ENCODE data around the gene GPC3. TPM values are rescaled to one million over a fixed set of nuclear protein-coding genes. Genes with fewer than 3 reads are reported as not detected.

GPC3 gene
- total RNA-seq, 1 experiment from 2014 or later: 32.4 TPM

DNA sequence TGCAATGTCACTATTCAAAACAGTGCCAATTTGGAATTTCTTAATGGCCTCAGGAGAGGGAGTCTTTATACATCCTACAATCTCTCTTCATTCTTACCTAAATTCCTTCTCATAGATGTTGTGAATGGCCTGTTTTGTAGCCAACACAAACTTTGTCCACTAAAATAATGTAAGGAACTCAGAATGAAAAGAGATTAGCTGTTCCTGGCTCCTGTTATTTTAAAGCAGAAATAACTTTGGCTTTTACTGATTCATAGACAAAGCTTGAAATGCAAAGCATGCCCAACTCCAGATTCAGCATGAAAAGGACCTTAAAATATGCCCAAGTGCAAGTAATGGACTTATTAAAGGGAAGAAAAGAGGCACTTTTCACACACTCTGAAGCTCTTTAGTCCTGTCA is 424.1 kb downstream of the GPC3 start:
- CTCF ChIA-PET: no interaction called here
- H3K4me1 Mint-ChIP-seq: peaks cover 33% of the 10 kb centered on the region

DNA sequence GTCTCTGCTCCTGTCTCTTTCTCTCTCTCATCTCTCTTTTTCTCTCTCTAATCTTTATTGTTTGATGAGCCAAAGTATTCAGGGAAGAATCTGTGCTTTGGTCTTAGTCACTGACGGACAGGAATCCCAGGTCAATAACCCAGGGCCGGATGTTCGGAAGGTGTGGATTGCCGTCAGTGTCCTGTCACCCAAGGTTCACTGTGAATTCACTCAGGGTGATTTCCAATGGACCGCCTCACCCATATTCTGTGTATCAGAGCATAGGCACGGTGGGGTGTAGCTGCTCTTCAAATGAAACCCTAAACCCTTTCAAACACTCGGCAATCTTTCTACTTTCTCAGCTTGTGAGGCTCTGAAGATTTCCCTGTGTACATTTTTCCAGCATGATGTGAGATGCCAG is 425.5 kb downstream of the GPC3 start:
- H3K27ac Mint-ChIP-seq: no peak overlapping the region
- ChIA-PET CTCF (no interaction called here), POLR2A (no interaction called here)
- H3K4me3 Mint-ChIP-seq: no peak overlapping the region
- DNase-seq (ENCODE audit: low spot score) (no peak), ATAC-seq (no peak)
- peaks cover 9% of the 10 kb centered on the region for H3K36me3 Mint-ChIP-seq
- H3K27me3 Mint-ChIP-seq (ENCODE audit: low read depth): peaks cover 2% of the 10 kb centered on the region; the same call in 1 of the 2 replicates
- H3K9me3 Mint-ChIP-seq: peaks cover 8% of the 10 kb centered on the region
- peaks cover 42% of the 10 kb centered on the region for H3K4me1 Mint-ChIP-seq
- TF ChIP-seq, protein P1, sequence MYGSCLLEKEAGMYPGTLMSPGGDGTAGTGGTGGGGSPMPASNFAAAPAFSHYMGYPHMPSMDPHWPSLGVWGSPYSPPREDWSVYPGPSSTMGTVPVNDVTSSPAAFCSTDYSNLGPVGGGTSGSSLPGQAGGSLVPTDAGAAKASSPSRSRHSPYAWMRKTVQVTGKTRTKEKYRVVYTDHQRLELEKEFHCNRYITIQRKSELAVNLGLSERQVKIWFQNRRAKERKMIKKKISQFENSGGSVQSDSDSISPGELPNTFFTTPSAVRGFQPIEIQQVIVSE (CRISPR knock-in tag; IDR thresholded peaks at IDR 0.05; ENCODE audit: borderline replicate concordance): no peak
- TF ChIP-seq, protein P2, sequence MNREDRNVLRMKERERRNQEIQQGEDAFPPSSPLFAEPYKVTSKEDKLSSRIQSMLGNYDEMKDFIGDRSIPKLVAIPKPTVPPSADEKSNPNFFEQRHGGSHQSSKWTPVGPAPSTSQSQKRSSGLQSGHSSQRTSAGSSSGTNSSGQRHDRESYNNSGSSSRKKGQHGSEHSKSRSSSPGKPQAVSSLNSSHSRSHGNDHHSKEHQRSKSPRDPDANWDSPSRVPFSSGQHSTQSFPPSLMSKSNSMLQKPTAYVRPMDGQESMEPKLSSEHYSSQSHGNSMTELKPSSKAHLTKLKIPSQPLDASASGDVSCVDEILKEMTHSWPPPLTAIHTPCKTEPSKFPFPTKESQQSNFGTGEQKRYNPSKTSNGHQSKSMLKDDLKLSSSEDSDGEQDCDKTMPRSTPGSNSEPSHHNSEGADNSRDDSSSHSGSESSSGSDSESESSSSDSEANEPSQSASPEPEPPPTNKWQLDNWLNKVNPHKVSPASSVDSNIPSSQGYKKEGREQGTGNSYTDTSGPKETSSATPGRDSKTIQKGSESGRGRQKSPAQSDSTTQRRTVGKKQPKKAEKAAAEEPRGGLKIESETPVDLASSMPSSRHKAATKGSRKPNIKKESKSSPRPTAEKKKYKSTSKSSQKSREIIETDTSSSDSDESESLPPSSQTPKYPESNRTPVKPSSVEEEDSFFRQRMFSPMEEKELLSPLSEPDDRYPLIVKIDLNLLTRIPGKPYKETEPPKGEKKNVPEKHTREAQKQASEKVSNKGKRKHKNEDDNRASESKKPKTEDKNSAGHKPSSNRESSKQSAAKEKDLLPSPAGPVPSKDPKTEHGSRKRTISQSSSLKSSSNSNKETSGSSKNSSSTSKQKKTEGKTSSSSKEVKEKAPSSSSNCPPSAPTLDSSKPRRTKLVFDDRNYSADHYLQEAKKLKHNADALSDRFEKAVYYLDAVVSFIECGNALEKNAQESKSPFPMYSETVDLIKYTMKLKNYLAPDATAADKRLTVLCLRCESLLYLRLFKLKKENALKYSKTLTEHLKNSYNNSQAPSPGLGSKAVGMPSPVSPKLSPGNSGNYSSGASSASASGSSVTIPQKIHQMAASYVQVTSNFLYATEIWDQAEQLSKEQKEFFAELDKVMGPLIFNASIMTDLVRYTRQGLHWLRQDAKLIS (CRISPR knock-in tag; IDR thresholded peaks at IDR 0.05; ENCODE audit: borderline replicate concordance): no peak
- TF ChIP-seq GTF2I (CRISPR knock-in tag; conservative IDR thresholded peaks at IDR 0.05) (no peak), NR3C1 (CRISPR knock-in tag; conservative IDR thresholded peaks at IDR 0.05; ENCODE audit: low read depth) (no peak), SOX15 (CRISPR knock-in tag; IDR thresholded peaks at IDR 0.05) (no peak), GABPB1 (CRISPR knock-in tag; IDR thresholded peaks at IDR 0.05) (no peak)
- TF ChIP-seq, protein P3, sequence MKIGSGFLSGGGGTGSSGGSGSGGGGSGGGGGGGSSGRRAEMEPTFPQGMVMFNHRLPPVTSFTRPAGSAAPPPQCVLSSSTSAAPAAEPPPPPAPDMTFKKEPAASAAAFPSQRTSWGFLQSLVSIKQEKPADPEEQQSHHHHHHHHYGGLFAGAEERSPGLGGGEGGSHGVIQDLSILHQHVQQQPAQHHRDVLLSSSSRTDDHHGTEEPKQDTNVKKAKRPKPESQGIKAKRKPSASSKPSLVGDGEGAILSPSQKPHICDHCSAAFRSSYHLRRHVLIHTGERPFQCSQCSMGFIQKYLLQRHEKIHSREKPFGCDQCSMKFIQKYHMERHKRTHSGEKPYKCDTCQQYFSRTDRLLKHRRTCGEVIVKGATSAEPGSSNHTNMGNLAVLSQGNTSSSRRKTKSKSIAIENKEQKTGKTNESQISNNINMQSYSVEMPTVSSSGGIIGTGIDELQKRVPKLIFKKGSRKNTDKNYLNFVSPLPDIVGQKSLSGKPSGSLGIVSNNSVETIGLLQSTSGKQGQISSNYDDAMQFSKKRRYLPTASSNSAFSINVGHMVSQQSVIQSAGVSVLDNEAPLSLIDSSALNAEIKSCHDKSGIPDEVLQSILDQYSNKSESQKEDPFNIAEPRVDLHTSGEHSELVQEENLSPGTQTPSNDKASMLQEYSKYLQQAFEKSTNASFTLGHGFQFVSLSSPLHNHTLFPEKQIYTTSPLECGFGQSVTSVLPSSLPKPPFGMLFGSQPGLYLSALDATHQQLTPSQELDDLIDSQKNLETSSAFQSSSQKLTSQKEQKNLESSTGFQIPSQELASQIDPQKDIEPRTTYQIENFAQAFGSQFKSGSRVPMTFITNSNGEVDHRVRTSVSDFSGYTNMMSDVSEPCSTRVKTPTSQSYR (CRISPR knock-in tag; IDR thresholded peaks at IDR 0.05): no peak

More for the DNA sequence above, 424.1 kb downstream of the GPC3 start:
- no peak for DNase-seq (ENCODE audit: low spot score)
- Mint-ChIP-seq H3K4me3 (no peak overlapping the region), H3K36me3 (no peaks in the 10 kb centered on the region), H3K27ac (no peak overlapping the region), H3K27me3 (ENCODE audit: low read depth) (no peaks in the 10 kb centered on the region), H3K9me3 (no peaks in the 10 kb centered on the region)
- POLR2A ChIA-PET: no interaction called here
- no peak for ATAC-seq
- TF ChIP-seq ZNF232 (CRISPR knock-in tag; IDR thresholded peaks at IDR 0.05) (no peak), ELF4 (CRISPR knock-in tag; IDR thresholded peaks at IDR 0.05; ENCODE audit: low read depth) (no peak), IRF2 (CRISPR knock-in tag; IDR thresholded peaks at IDR 0.05; ENCODE audit: borderline replicate concordance, low read depth) (no peak), NFYB (CRISPR knock-in tag; conservative IDR thresholded peaks at IDR 0.05; ENCODE audit: low read depth) (no peak), ZNF263 (CRISPR knock-in tag; IDR thresholded peaks at IDR 0.05; ENCODE audit: low read depth) (no peak), JAZF1 (CRISPR knock-in tag; IDR thresholded peaks at IDR 0.05) (no peak), NR1H2 (CRISPR knock-in tag; IDR thresholded peaks at IDR 0.05) (no peak), MYBL2 (CRISPR knock-in tag; IDR thresholded peaks at IDR 0.05) (no peak), GRHL2 (CRISPR knock-in tag; IDR thresholded peaks at IDR 0.05; ENCODE audit: insufficient replicate concordance, severe bottlenecking) (no peak), FOXP1 (CRISPR knock-in tag; IDR thresholded peaks at IDR 0.05; ENCODE audit: borderline replicate concordance) (no peak), ZNF219 (CRISPR knock-in tag; IDR thresholded peaks at IDR 0.05; ENCODE audit: borderline replicate concordance) (no peak)
- TF ChIP-seq, protein P4, sequence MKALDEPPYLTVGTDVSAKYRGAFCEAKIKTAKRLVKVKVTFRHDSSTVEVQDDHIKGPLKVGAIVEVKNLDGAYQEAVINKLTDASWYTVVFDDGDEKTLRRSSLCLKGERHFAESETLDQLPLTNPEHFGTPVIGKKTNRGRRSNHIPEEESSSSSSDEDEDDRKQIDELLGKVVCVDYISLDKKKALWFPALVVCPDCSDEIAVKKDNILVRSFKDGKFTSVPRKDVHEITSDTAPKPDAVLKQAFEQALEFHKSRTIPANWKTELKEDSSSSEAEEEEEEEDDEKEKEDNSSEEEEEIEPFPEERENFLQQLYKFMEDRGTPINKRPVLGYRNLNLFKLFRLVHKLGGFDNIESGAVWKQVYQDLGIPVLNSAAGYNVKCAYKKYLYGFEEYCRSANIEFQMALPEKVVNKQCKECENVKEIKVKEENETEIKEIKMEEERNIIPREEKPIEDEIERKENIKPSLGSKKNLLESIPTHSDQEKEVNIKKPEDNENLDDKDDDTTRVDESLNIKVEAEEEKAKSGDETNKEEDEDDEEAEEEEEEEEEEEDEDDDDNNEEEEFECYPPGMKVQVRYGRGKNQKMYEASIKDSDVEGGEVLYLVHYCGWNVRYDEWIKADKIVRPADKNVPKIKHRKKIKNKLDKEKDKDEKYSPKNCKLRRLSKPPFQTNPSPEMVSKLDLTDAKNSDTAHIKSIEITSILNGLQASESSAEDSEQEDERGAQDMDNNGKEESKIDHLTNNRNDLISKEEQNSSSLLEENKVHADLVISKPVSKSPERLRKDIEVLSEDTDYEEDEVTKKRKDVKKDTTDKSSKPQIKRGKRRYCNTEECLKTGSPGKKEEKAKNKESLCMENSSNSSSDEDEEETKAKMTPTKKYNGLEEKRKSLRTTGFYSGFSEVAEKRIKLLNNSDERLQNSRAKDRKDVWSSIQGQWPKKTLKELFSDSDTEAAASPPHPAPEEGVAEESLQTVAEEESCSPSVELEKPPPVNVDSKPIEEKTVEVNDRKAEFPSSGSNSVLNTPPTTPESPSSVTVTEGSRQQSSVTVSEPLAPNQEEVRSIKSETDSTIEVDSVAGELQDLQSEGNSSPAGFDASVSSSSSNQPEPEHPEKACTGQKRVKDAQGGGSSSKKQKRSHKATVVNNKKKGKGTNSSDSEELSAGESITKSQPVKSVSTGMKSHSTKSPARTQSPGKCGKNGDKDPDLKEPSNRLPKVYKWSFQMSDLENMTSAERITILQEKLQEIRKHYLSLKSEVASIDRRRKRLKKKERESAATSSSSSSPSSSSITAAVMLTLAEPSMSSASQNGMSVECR (CRISPR knock-in tag; IDR thresholded peaks at IDR 0.05; ENCODE audit: borderline replicate concordance): no peak
- TF ChIP-seq, protein P5, sequence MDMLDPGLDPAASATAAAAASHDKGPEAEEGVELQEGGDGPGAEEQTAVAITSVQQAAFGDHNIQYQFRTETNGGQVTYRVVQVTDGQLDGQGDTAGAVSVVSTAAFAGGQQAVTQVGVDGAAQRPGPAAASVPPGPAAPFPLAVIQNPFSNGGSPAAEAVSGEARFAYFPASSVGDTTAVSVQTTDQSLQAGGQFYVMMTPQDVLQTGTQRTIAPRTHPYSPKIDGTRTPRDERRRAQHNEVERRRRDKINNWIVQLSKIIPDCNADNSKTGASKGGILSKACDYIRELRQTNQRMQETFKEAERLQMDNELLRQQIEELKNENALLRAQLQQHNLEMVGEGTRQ (CRISPR knock-in tag; IDR thresholded peaks at IDR 0.05): no peak
- TF ChIP-seq, protein P6, sequence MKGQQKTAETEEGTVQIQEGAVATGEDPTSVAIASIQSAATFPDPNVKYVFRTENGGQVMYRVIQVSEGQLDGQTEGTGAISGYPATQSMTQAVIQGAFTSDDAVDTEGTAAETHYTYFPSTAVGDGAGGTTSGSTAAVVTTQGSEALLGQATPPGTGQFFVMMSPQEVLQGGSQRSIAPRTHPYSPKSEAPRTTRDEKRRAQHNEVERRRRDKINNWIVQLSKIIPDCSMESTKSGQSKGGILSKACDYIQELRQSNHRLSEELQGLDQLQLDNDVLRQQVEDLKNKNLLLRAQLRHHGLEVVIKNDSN (CRISPR knock-in tag; IDR thresholded peaks at IDR 0.05): no peak
- TF ChIP-seq, protein P7, sequence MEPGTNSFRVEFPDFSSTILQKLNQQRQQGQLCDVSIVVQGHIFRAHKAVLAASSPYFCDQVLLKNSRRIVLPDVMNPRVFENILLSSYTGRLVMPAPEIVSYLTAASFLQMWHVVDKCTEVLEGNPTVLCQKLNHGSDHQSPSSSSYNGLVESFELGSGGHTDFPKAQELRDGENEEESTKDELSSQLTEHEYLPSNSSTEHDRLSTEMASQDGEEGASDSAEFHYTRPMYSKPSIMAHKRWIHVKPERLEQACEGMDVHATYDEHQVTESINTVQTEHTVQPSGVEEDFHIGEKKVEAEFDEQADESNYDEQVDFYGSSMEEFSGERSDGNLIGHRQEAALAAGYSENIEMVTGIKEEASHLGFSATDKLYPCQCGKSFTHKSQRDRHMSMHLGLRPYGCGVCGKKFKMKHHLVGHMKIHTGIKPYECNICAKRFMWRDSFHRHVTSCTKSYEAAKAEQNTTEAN (CRISPR knock-in tag; IDR thresholded peaks at IDR 0.05): no peak
- TF ChIP-seq, protein P8, sequence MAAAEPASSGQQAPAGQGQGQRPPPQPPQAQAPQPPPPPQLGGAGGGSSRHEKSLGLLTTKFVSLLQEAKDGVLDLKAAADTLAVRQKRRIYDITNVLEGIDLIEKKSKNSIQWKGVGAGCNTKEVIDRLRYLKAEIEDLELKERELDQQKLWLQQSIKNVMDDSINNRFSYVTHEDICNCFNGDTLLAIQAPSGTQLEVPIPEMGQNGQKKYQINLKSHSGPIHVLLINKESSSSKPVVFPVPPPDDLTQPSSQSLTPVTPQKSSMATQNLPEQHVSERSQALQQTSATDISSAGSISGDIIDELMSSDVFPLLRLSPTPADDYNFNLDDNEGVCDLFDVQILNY (CRISPR knock-in tag; IDR thresholded peaks at IDR 0.05): no peak
